Endothelial cell of umbilical vein (primary cell): ENCODE results near the gene KIAA1671. TPM values are rescaled to one million over a fixed set of nuclear protein-coding genes. Genes with fewer than 3 reads are reported as not detected.

Experiments
- BruUV-seq: library from RNA; stranded (reverse); fragments of 400-500 nt; replicated peaks from 2 replicates; lab custom pipeline; 2021; lab: Mats Ljungman, UMichigan
- CTCF ChIA-PET: fragments of 300-600, 350-600 bp; sonication (Branson Sonifier 250); formaldehyde crosslinking; loops from one replicate; lab custom pipeline; 2021; ENCODE audit warnings: antibody characterized with exemption, inconsistent platforms; lab: Charles Lee
- POLR2A ChIA-PET: fragments of 300-600, 350-600 bp; sonication (Branson Sonifier 250); formaldehyde crosslinking; loops from one replicate; lab custom pipeline; 2021; ENCODE audit warnings: antibody characterized with exemption, inconsistent platforms; lab: Charles Lee
- DNase-seq: peaks from one replicate; pipeline ENCODE4 v3.0.0-alpha.2; 2011; ENCODE audit warnings: low read depth, low spot score
- FAIRE-seq: peaks from 2 replicates; lab custom pipeline; 2011; peaks lifted over from hg19 to GRCh38; lab: Jason Lieb, UNC
- H2AFZ ChIP-seq: 2 replicates; pipeline ENCODE4 v1.6.0; 2012; ENCODE audit warnings: low read depth, low read length, control low read depth, inconsistent platforms
- H3K27ac ChIP-seq: 2 replicates; pipeline ENCODE4 v1.5.1; 2011; ENCODE audit warnings: low read depth, mild to moderate bottlenecking, control low read depth, low read length, moderate library complexity; ENCODE audit not compliant: insufficient read depth
- H3K27me3 ChIP-seq, 2 experiments: 2 replicates each; pipeline versions ENCODE4 v1.6.0 to v1.6.1; 2011; ENCODE audit warnings: low read length in 2 of 2, mixed read lengths in 1 of 2; ENCODE audit not compliant: control insufficient read depth in 2 of 2, insufficient read depth in 2 of 2
- H3K36me3 ChIP-seq, 2 experiments: 2 replicates in 1 of 2; 3 replicates in 1 of 2; pipeline ENCODE4 v1.5.1; 2011; ENCODE audit warnings: low read length in 2 of 2, mild to moderate bottlenecking in 1 of 2, moderate library complexity in 1 of 2; ENCODE audit not compliant: control insufficient read depth in 2 of 2, insufficient read depth in 2 of 2; ENCODE audit errors: extremely low read depth in 1 of 2
- H3K4me1 ChIP-seq: 3 replicates; pipeline ENCODE4 v1.5.1; 2011; ENCODE audit warnings: mild to moderate bottlenecking, low read length; ENCODE audit not compliant: control insufficient read depth, insufficient read depth; ENCODE audit errors: extremely low read depth
- H3K4me2 ChIP-seq: 2 replicates; pipeline ENCODE4 v1.6.1; 2011; ENCODE audit warnings: low read length, control low read depth, mixed read lengths; ENCODE audit not compliant: insufficient read depth
- H3K4me3 ChIP-seq, 3 experiments: fragments of 200-600 bp in 1 of 3; sonication (generic), shearing (Covaris generic) in 1 of 3; replicated peaks in 1 of 3; 2 replicates each; pipeline ENCODE4 v1.5.1; 2011 to 2016; ENCODE audit warnings: control low read depth in 3 of 3, low read length in 3 of 3, mild to moderate bottlenecking in 2 of 3, inconsistent platforms in 1 of 3, low read depth in 1 of 3, moderate library complexity in 1 of 3; ENCODE audit not compliant: insufficient read depth in 1 of 3
- H3K79me2 ChIP-seq: 2 replicates; pipeline ENCODE4 v1.6.0; 2012; ENCODE audit warnings: low read length, inconsistent platforms; ENCODE audit not compliant: control insufficient read depth, insufficient read depth
- H3K9ac ChIP-seq: replicated peaks from 2 replicates; pipeline ENCODE3; 2011; ENCODE audit warnings: low read length, control low read depth; ENCODE audit not compliant: insufficient read depth; ENCODE audit errors: extremely low read depth
- H3K9me1 ChIP-seq: replicated peaks from 3 replicates; pipeline ENCODE4 v1.6.0; 2011; ENCODE audit warnings: mild to moderate bottlenecking, low read length; ENCODE audit not compliant: control insufficient read depth, insufficient read depth; ENCODE audit errors: extremely low read depth
- H3K9me3 ChIP-seq: replicated peaks from 2 replicates; pipeline ENCODE4 v1.5.1; 2012; ENCODE audit warnings: low read length, inconsistent platforms; ENCODE audit not compliant: control insufficient read depth, insufficient read depth
- H4K20me1 ChIP-seq: replicated peaks from 2 replicates; pipeline ENCODE3; 2011; ENCODE audit warnings: mild to moderate bottlenecking, low read length; ENCODE audit not compliant: control insufficient read depth, insufficient read depth; ENCODE audit errors: extremely low read depth
- EZH2 ChIP-seq: IDR thresholded peaks from 2 replicates; pipeline ENCODE4 v1.6.1; 2012; ENCODE audit warnings: borderline replicate concordance, low read depth, mild to moderate bottlenecking, moderate library complexity, low read length, inconsistent platforms; ENCODE audit not compliant: severe bottlenecking
- JUN ChIP-seq: IDR thresholded peaks from 2 replicates; pipeline ENCODE4 v1.6.1; 2011; ENCODE audit warnings: borderline replicate concordance, low read depth; ENCODE audit not compliant: insufficient read length, insufficient read depth
- MYC ChIP-seq: IDR thresholded peaks from one replicate; pipeline ENCODE4 v1.6.1; 2011; ENCODE audit warnings: mild to moderate bottlenecking, low read depth, low read length
- POLR2AphosphoS5 ChIP-seq: IDR thresholded peaks from 2 replicates; pipeline ENCODE4 v1.6.1; 2012; ENCODE audit warnings: low read depth, mild to moderate bottlenecking, control low read depth, low read length, moderate library complexity; ENCODE audit not compliant: insufficient read depth
- dilution Hi-C: fragments of 300-500 bp; cut with MboI; formaldehyde crosslinking; loops from one replicate; pipeline ENCODE4 v1.15.0; 2019; ENCODE audit warnings: low sequenced_read_pairs; ENCODE audit not compliant: extremely low pct_ligation_motif_present
- intact Hi-C: fragments of 100-400 bp; cut with micrococcal nuclease; formaldehyde crosslinking; loops from one replicate; pipeline ENCODE4 v1.10.0; 2022
- polyA plus RNA-seq, 4 experiments: library from polyadenylated mRNA; depleted of rRNA in 3 of 4; stranded (reverse) in 3 of 4; unstranded in 1 of 4; fragments of >200 nt; gene quantifications; 2 replicates each; pipeline versions ENCODE4 v1.2.1 to v1.2.3, GENCODE V29; 2011 to 2012; ENCODE audit warnings: missing spikeins in 1 of 4
- total RNA-seq: library from RNA; stranded (reverse); gene quantifications from 2 replicates; pipeline ENCODE4 v1.2.3, GENCODE V29; 2021

KIAA1671 gene
- total and polyA plus RNA-seq, 2 donors (not counting 3 experiments of a cell fraction or from before 2014, with no cell fraction given), result 23.1 to 85.1 TPM

DNA sequence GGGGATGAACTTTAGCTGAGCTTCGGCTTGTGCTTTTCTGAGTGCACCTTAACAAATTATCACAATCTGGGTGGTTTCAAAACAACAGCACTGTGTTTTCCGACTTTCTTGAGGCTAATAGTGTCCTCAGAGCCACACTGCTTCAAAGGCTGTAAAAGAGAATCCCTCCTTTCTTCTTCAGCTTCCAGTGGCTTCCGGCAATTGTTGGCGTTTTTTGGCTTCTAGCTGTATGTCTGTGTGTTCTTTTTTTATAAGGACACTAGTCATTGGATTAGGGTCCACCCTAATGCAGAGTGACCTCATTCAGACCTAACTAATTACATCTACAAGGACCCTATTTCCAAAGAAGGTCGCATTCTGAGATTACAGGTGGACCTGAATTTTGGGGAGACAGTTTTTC, 30.6 kb downstream of the KIAA1671 start:
- dilution Hi-C loops (no loop called here), intact Hi-C loops (no loop called here)
- ChIA-PET CTCF (interaction anchor here (0.6 to 5.4 kb wide), 12 partner anchors 9 to 66 kb away, joined by 3 to 21 read pairs (median 6); no protein-coding TSS in a partner anchor), POLR2A (interaction anchor here (0.6 to 1.0 kb wide), 2 partner anchors 30 to 42 kb away, joined by 4 to 6 read pairs; no protein-coding TSS in a partner anchor)
- no peaks in the 10 kb centered on the region for H4K20me1 ChIP-seq
- no peak overlapping the region for H2AFZ ChIP-seq
- H3K4me2 ChIP-seq, result peak overlapping the region; percentile 1
- peak overlapping the region; percentile 18 for H3K9ac ChIP-seq
- no peaks in the 10 kb centered on the region for H3K36me3 ChIP-seq
- DNase-seq (peak; percentile 68), FAIRE-seq (peak; percentile 85)
- H3K27ac ChIP-seq, result peak overlapping the region; percentile 66
- peaks cover 26% of the 10 kb centered on the region for H3K79me2 ChIP-seq
- H3K9me1 ChIP-seq, result no peaks in the 10 kb centered on the region
- no peak overlapping the region for H3K4me3 ChIP-seq
- no peaks in the 10 kb centered on the region for H3K27me3 ChIP-seq
- no TSS peak for BruUV-seq
- peak; percentile 19 for TF ChIP-seq JUN
- no peak for TF ChIP-seq POLR2AphosphoS5
- TF ChIP-seq EZH2, result no peak
- H3K9me3 ChIP-seq, result no peaks in the 10 kb centered on the region
- H3K4me1 ChIP-seq, result peaks cover 51% of the 10 kb centered on the region

- no peak for TF ChIP-seq EZH2
- no peak for TF ChIP-seq MYC
- H2AFZ ChIP-seq, result no peak overlapping the region
- CTCF ChIA-PET, result interaction anchor here (0.7 to 5.4 kb wide), 8 partner anchors 12 to 65 kb away, joined by 3 to 21 read pairs (median 8); partner anchors contain the start of gene KIAA1671
- POLR2A ChIA-PET, result no interaction called here
- H3K9me1 ChIP-seq, result no peaks in the 10 kb centered on the region
- BruUV-seq, result no TSS peak
- no peak overlapping the region for H3K4me3 ChIP-seq
- H4K20me1 ChIP-seq, result no peaks in the 10 kb centered on the region
- H3K9ac ChIP-seq, result peak overlapping the region; percentile 7
- dilution Hi-C loops (no loop called here), intact Hi-C loops (loop anchor here (2.0 kb wide), 1 partner anchor 15 kb away; no protein-coding TSS in a partner anchor)
- H3K27ac ChIP-seq, result peak overlapping the region; percentile 88
- H3K36me3 ChIP-seq, result no peaks in the 10 kb centered on the region
- FAIRE-seq, result no peak
- peak overlapping the region; percentile 19 for H3K4me2 ChIP-seq
- no peaks in the 10 kb centered on the region for H3K27me3 ChIP-seq
- peaks cover 25% of the 10 kb centered on the region for H3K79me2 ChIP-seq
- H3K9me3 ChIP-seq, result no peaks in the 10 kb centered on the region
- no peak for DNase-seq
- H3K4me1 ChIP-seq, result peaks cover 54% of the 10 kb centered on the region
Observed at GRCh38 chr22:24984122-24984521, 31.6 kb downstream of the KIAA1671 start.
